ENCODE data around the gene OGFOD3. TPM values are rescaled to one million over a fixed set of nuclear protein-coding genes. Genes with fewer than 3 reads are reported as not detected.

The OGFOD3 gene
- total and polyA plus RNA-seq, 2 donors (not counting 3 experiments of a cell fraction or from before 2014, with no cell fraction given), result 31.7 to 34.8 TPM

- BruUV-seq (replicated peaks), result TSS peak; percentile 96
- ChIA-PET CTCF (interaction anchor here (0.6 to 1.7 kb wide), 2 partner anchors 23 to 38 kb away, joined by 3 to 4 read pairs; no protein-coding TSS in a partner anchor), POLR2A (no interaction called here)
- peak; percentile 49 for TF ChIP-seq GATA2 (IDR thresholded peaks at IDR 0.05; ENCODE audit: insufficient read depth, insufficient read length, low read depth, low read length)
- TF ChIP-seq MAX (IDR thresholded peaks at IDR 0.05; ENCODE audit: insufficient read depth, insufficient read length), result peak; percentile 98
- peak; percentile 27 for TF ChIP-seq MYC (IDR thresholded peaks at IDR 0.05; ENCODE audit: low read depth, low read length)
- TF ChIP-seq POLR2A (IDR thresholded peaks at IDR 0.05; ENCODE audit: low read depth, low read length), result no peak
- Histone ChIP-seq H3K9me3 (replicated peaks; ENCODE audit: control insufficient read depth, insufficient read depth, low read length) (no peaks in the 10 kb centered on the region), H3K79me2 (ENCODE audit: control insufficient read depth, insufficient read depth, low read length) (no peaks in the 10 kb centered on the region), H3K9me1 (replicated peaks; ENCODE audit: control insufficient read depth, extremely low read depth, insufficient read depth, low read length) (no peaks in the 10 kb centered on the region), H3K27me3 (ENCODE audit: control insufficient read depth in 2 of 2, insufficient read depth in 2 of 2, low read length in 2 of 2) (no peaks in the 10 kb centered on the region), H3K4me1 (ENCODE audit: control insufficient read depth, extremely low read depth, insufficient read depth, low read length) (peaks cover 11% of the 10 kb centered on the region), H3K4me3 (replicated peaks in 1 of 3; ENCODE audit: insufficient read depth in 1 of 3, low read depth in 1 of 3, low read length in 3 of 3) (peak overlapping the region; percentile 30 to 57 (median 45)), H3K9ac (replicated peaks; ENCODE audit: extremely low read depth, insufficient read depth, low read length) (peak overlapping the region; percentile 96), H3K27ac (ENCODE audit: insufficient read depth, low read depth, low read length) (peak overlapping the region; percentile 96), H3K4me2 (ENCODE audit: insufficient read depth, low read length) (peak overlapping the region; percentile 79), H3K36me3 (ENCODE audit: control insufficient read depth in 2 of 2, extremely low read depth in 1 of 2, insufficient read depth in 2 of 2, low read length in 2 of 2) (peaks cover 0 to 10% of the 10 kb centered on the region in 2 experiments), H4K20me1 (replicated peaks; ENCODE audit: control insufficient read depth, extremely low read depth, insufficient read depth, low read length) (no peaks in the 10 kb centered on the region), H2AFZ (ENCODE audit: low read depth, low read length) (peak overlapping the region; percentile 1)
- dilution Hi-C loops (cut with MboI; ENCODE audit: extremely low pct_ligation_motif_present, low sequenced_read_pairs) (no loop called here), intact Hi-C loops (cut with micrococcal nuclease) (loop anchor here (1.0 to 10.0 kb wide), 5 partner anchors 8 to 387 kb away; partner anchors contain the start of genes CYBC1, FOXK2 and ZNF750)
- FAIRE-seq (peak; percentile 99), DNase-seq (ENCODE audit: low read depth, low spot score) (no peak)
Observed at GRCh38 chr17:82457929-82458178, 39.5 kb upstream of the OGFOD3 start.

- H3K9ac ChIP-seq (replicated peaks; ENCODE audit: extremely low read depth, insufficient read depth, low read length), result peak overlapping the region; percentile 96
- H3K27me3 ChIP-seq (ENCODE audit: control insufficient read depth in 2 of 2, insufficient read depth in 2 of 2, low read length in 2 of 2), result no peaks in the 10 kb centered on the region
- H3K4me2 ChIP-seq (ENCODE audit: insufficient read depth, low read length), result peak overlapping the region; percentile 79
- intact Hi-C loops (cut with micrococcal nuclease), result loop anchor here (10.0 kb wide), 1 partner anchor 388 kb away; the partner anchor contains the start of gene ZNF750
- peak overlapping the region in 2 of 3 experiments; percentile 30 to 45 for H3K4me3 ChIP-seq (replicated peaks in 1 of 3; ENCODE audit: insufficient read depth in 1 of 3, low read depth in 1 of 3, low read length in 3 of 3)
- peaks cover 0 to 4% of the 10 kb centered on the region in 2 experiments for H3K36me3 ChIP-seq (ENCODE audit: control insufficient read depth in 2 of 2, extremely low read depth in 1 of 2, insufficient read depth in 2 of 2, low read length in 2 of 2)
- ChIA-PET CTCF (interaction anchor here (0.6 to 1.7 kb wide), 2 partner anchors 23 to 38 kb away, joined by 3 to 4 read pairs; no protein-coding TSS in a partner anchor), POLR2A (no interaction called here)
- H2AFZ ChIP-seq (ENCODE audit: low read depth, low read length), result peak overlapping the region; percentile 31
- no peak for DNase-seq (ENCODE audit: low read depth, low spot score)
- peak overlapping the region; percentile 96 for H3K27ac ChIP-seq (ENCODE audit: insufficient read depth, low read depth, low read length)
- H3K9me3 ChIP-seq (replicated peaks; ENCODE audit: control insufficient read depth, insufficient read depth, low read length), result no peaks in the 10 kb centered on the region
- H4K20me1 ChIP-seq (replicated peaks; ENCODE audit: control insufficient read depth, extremely low read depth, insufficient read depth, low read length), result no peaks in the 10 kb centered on the region
- H3K9me1 ChIP-seq (replicated peaks; ENCODE audit: control insufficient read depth, extremely low read depth, insufficient read depth, low read length), result no peaks in the 10 kb centered on the region
- TF ChIP-seq GATA2 (IDR thresholded peaks at IDR 0.05; ENCODE audit: insufficient read depth, insufficient read length, low read depth, low read length), result no peak
- TF ChIP-seq CTCF (IDR thresholded peaks at IDR 0.05; ENCODE audit: extremely low read depth in 1 of 2, insufficient read depth in 1 of 2, low read depth in 1 of 2, low read length in 2 of 2), result no peak
- no peak for TF ChIP-seq JUN (IDR thresholded peaks at IDR 0.05; ENCODE audit: borderline replicate concordance, insufficient read depth, insufficient read length, low read depth)
- TF ChIP-seq EZH2 (IDR thresholded peaks at IDR 0.05; ENCODE audit: borderline replicate concordance, low read depth, low read length, severe bottlenecking), result no peak
- no peak for TF ChIP-seq POLR2A (IDR thresholded peaks at IDR 0.05; ENCODE audit: low read depth, low read length)
- TF ChIP-seq POLR2AphosphoS5 (IDR thresholded peaks at IDR 0.05; ENCODE audit: insufficient read depth, low read depth, low read length), result no peak
- no peak for TF ChIP-seq MAX (IDR thresholded peaks at IDR 0.05; ENCODE audit: insufficient read depth, insufficient read length)
- no peak for TF ChIP-seq MYC (IDR thresholded peaks at IDR 0.05; ENCODE audit: low read depth, low read length)
- no peak for TF ChIP-seq FOS (IDR thresholded peaks at IDR 0.05; ENCODE audit: borderline replicate concordance, insufficient read depth, low read length)
- H3K79me2 ChIP-seq (ENCODE audit: control insufficient read depth, insufficient read depth, low read length), result no peaks in the 10 kb centered on the region
- dilution Hi-C loops (cut with MboI; ENCODE audit: extremely low pct_ligation_motif_present, low sequenced_read_pairs), result no loop called here
- H3K4me1 ChIP-seq (ENCODE audit: control insufficient read depth, extremely low read depth, insufficient read depth, low read length), result peaks cover 11% of the 10 kb centered on the region
- FAIRE-seq, result no peak
- BruUV-seq (replicated peaks), result no TSS peak
Observed at GRCh38 chr17:82457073-82457928, 38.9 kb upstream of the OGFOD3 start.

Data from endothelial cell of umbilical vein (primary cell).